Trophoblast cell (in vitro differentiated cells and primary cell): ENCODE data around the gene WDR7.

Experiments
- DNase-seq, 2 donors: peaks; one replicate each; pipeline ENCODE4 v3.0.0-alpha.2; 2016
- H2AFZ ChIP-seq: 2 replicates; pipeline ENCODE4 v1.6.1; 2013; ENCODE audit warnings: low read length, moderate library complexity, mild to moderate bottlenecking; ENCODE audit not compliant: insufficient read depth, poor library complexity
- H2AK5ac ChIP-seq: 2 replicates; pipeline ENCODE4 v1.6.1; 2013; ENCODE audit warnings: mild to moderate bottlenecking, low read length
- H2BK120ac ChIP-seq: 2 replicates; pipeline ENCODE4 v1.6.1; 2013; ENCODE audit warnings: low read length, mild to moderate bottlenecking, moderate library complexity; ENCODE audit not compliant: insufficient read depth, poor library complexity
- H2BK12ac ChIP-seq: 2 replicates; pipeline ENCODE4 v1.6.1; 2013; ENCODE audit warnings: mild to moderate bottlenecking, low read length, moderate library complexity
- H2BK5ac ChIP-seq: 2 replicates; pipeline ENCODE4 v1.6.1; 2013; ENCODE audit warnings: low read length, low read depth, moderate library complexity, mild to moderate bottlenecking; ENCODE audit not compliant: poor library complexity
- H3K14ac ChIP-seq: 2 replicates; pipeline ENCODE4 v1.6.1; 2013; ENCODE audit warnings: mild to moderate bottlenecking, low read length
- H3K18ac ChIP-seq: 2 replicates; pipeline ENCODE4 v1.6.1; 2013; ENCODE audit warnings: mild to moderate bottlenecking, low read length
- H3K23ac ChIP-seq: 2 replicates; pipeline ENCODE4 v1.6.1; 2013; ENCODE audit warnings: low read length
- H3K27ac ChIP-seq: 2 replicates; pipeline ENCODE4 v1.5.1; 2013; ENCODE audit warnings: low read depth, mild to moderate bottlenecking, inconsistent platforms, low read length, moderate library complexity
- H3K27me3 ChIP-seq: 2 replicates; pipeline ENCODE4 v1.6.1; 2013; ENCODE audit warnings: inconsistent platforms, mild to moderate bottlenecking, low read length, moderate library complexity; ENCODE audit not compliant: insufficient read depth
- H3K36me3 ChIP-seq, 2 experiments: 1 replicate in 1 of 2; 2 replicates in 1 of 2; pipeline ENCODE4 v1.6.1; 2013; ENCODE audit warnings: low read length in 2 of 2, mild to moderate bottlenecking in 2 of 2, moderate library complexity in 1 of 2; ENCODE audit not compliant: insufficient read depth in 2 of 2, control insufficient read depth in 1 of 2
- H3K4ac ChIP-seq: 2 replicates; pipeline ENCODE4 v1.6.1; 2013; ENCODE audit warnings: low read depth, mild to moderate bottlenecking, low read length, moderate library complexity
- H3K4me1 ChIP-seq, 2 experiments: 1 replicate in 1 of 2; 2 replicates in 1 of 2; pipeline ENCODE4 v1.6.1; 2013; ENCODE audit warnings: low read length in 2 of 2, mild to moderate bottlenecking in 2 of 2, moderate library complexity in 1 of 2; ENCODE audit not compliant: insufficient read depth in 2 of 2, control insufficient read depth in 1 of 2
- H3K4me2 ChIP-seq: 2 replicates; pipeline ENCODE4 v1.6.1; 2013; ENCODE audit warnings: inconsistent platforms, mild to moderate bottlenecking, low read length, moderate library complexity
- H3K4me3 ChIP-seq: 2 replicates; pipeline ENCODE4 v1.5.1; 2013; ENCODE audit warnings: mild to moderate bottlenecking, low read depth, low read length, inconsistent platforms
- H3K79me1 ChIP-seq: one replicate; pipeline ENCODE4 v1.6.1; 2013; ENCODE audit warnings: low read length
- H3K79me2 ChIP-seq: 2 replicates; pipeline ENCODE4 v1.6.1; 2013; ENCODE audit warnings: low read length, mild to moderate bottlenecking; ENCODE audit not compliant: control insufficient read depth, insufficient read depth, poor library complexity
- H3K9ac ChIP-seq: 2 replicates; pipeline ENCODE4 v1.6.1; 2013; ENCODE audit warnings: mild to moderate bottlenecking, low read length
- H3K9me3 ChIP-seq: 2 replicates; pipeline ENCODE4 v1.6.1; 2013; ENCODE audit warnings: low read depth, mild to moderate bottlenecking, control low read depth, inconsistent platforms, low read length; ENCODE audit not compliant: insufficient read depth
- H4K12ac ChIP-seq: 2 replicates; pipeline ENCODE4 v1.6.1; 2013; ENCODE audit warnings: low read depth, mild to moderate bottlenecking, low read length, moderate library complexity
- H4K8ac ChIP-seq: 2 replicates; pipeline ENCODE4 v1.6.1; 2013; ENCODE audit warnings: low read depth, mild to moderate bottlenecking, low read length, moderate library complexity
- H4K91ac ChIP-seq: one replicate; pipeline ENCODE4 v1.6.1; 2013; ENCODE audit warnings: low read depth, mild to moderate bottlenecking, low read length, moderate library complexity
- WGBS: extraction: QIAGEN DNeasy Blood & Tissue Kit; methylation state at CpG from one replicate; pipeline ENCODE4 v1.1.7; 2013; ENCODE audit warnings: missing lambda C conversion rate; ENCODE audit not compliant: insufficient read length, insufficient coverage; ENCODE audit errors: extremely low coverage; 5-methylcytosine and 5-hydroxymethylcytosine counted together

WDR7 gene

DNA sequence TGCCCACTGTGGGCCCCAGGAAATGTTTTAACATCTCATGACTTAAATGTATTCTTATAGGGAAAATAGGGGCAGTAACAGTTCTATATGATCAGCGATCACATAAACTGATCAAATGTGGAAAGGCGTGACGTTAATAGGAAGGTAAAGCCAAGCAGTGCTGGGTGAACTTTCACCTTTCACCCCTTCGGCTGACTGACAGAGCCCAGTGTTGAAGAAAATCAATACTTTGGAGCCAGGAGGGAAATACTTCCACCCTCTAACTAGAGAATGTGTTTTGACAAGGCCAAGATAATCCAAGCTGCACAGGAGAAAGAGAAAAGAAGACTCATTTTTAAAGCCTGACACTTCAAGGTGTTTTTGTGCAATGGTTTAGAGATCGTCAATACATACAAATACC is 379.3 kb downstream of the WDR7 start:
- H3K9me3 ChIP-seq: peaks cover 3% of the 10 kb centered on the region
- no peak overlapping the region for H2BK5ac ChIP-seq
- no peak overlapping the region for H2AFZ ChIP-seq
- H3K36me3 ChIP-seq: peaks cover 4 to 5% of the 10 kb centered on the region in 2 experiments
- H3K27ac ChIP-seq: no peak overlapping the region
- H3K79me1 ChIP-seq: no peaks in the 10 kb centered on the region
- no peaks in the 10 kb centered on the region for H3K4me1 ChIP-seq
- no peak overlapping the region for H3K4ac ChIP-seq
- WGBS: no CpG with 5 or more reads among the region's 5 CpGs
- no peak overlapping the region for H3K9ac ChIP-seq
- no peak overlapping the region for H3K18ac ChIP-seq
- DNase-seq: no peak
- no peaks in the 10 kb centered on the region for H3K79me2 ChIP-seq
- no peak overlapping the region for H3K4me2 ChIP-seq
- no peak overlapping the region for H4K91ac ChIP-seq
- H2BK120ac ChIP-seq: no peak overlapping the region
- H3K14ac ChIP-seq: no peak overlapping the region
- H2AK5ac ChIP-seq: no peak overlapping the region
- H4K8ac ChIP-seq: no peak overlapping the region
- no peak overlapping the region for H4K12ac ChIP-seq
- H3K27me3 ChIP-seq: no peaks in the 10 kb centered on the region
- H2BK12ac ChIP-seq: no peak overlapping the region
- no peak overlapping the region for H3K23ac ChIP-seq
- no peak overlapping the region for H3K4me3 ChIP-seq

DNA sequence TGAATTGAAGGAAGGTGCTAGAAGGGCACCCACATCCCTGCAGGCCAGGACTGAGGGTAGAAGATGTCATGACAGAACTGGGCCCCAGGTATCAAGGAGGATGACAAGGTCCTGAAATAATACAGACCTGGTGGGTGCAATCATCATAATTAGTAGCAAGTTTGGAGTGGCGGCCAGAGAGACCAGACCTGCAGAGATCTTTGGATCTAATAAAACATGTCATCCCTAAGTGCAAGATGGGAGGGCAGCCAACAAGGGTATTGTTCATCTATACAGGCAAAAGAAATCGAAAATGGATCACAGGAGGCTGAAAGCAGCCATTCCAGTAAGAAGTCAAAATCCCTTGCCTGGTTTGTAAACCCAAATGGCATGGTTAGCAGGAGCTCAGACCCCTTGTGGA is 384.4 kb downstream of the WDR7 start:
- Histone ChIP-seq H3K4ac (no peak overlapping the region), H3K18ac (no peak overlapping the region), H3K79me1 (no peaks in the 10 kb centered on the region), H3K9ac (no peak overlapping the region), H2BK5ac (no peak overlapping the region), H4K12ac (no peak overlapping the region), H3K14ac (no peak overlapping the region), H3K79me2 (no peaks in the 10 kb centered on the region), H3K23ac (no peak overlapping the region), H2BK120ac (no peak overlapping the region), H3K27ac (no peak overlapping the region), H3K4me3 (no peak overlapping the region), H3K4me1 (no peaks in the 10 kb centered on the region), H4K91ac (no peak overlapping the region), H2AK5ac (no peak overlapping the region), H3K36me3 (no peaks in the 10 kb centered on the region), H2AFZ (no peak overlapping the region), H2BK12ac (no peak overlapping the region), H3K27me3 (no peaks in the 10 kb centered on the region), H3K9me3 (peaks cover 2% of the 10 kb centered on the region), H4K8ac (no peak overlapping the region), H3K4me2 (no peak overlapping the region)
- no CpG with 5 or more reads among the region's 2 CpGs for WGBS
- DNase-seq: no peak

DNA sequence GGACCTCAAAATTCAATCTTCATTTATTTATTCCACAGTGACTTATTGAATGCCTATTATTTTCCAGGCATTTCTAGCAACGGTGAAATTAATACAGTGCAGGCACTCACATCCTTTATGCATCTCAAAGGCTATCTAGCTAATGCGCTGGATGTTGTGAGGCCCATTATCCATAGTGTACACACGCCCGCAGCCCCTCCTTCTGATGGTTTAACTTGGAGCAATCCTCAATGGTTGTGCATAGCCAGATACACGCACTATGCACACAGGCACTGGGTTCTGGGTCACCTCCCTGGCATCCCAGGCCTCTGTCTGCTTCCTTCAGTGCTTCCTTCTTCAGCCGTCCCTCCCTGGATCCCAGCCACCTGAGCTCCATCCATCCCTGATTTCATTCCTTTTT is 387.2 kb downstream of the WDR7 start:
- Histone ChIP-seq H3K27me3 (no peaks in the 10 kb centered on the region), H2AK5ac (no peak overlapping the region), H2BK120ac (no peak overlapping the region), H2BK12ac (no peak overlapping the region), H4K8ac (no peak overlapping the region), H3K9me3 (peaks cover 3% of the 10 kb centered on the region), H3K14ac (no peak overlapping the region), H3K79me2 (no peaks in the 10 kb centered on the region), H3K18ac (no peak overlapping the region), H3K4ac (no peak overlapping the region), H3K23ac (no peak overlapping the region), H3K4me3 (no peak overlapping the region), H3K4me2 (no peak overlapping the region), H3K4me1 (no peaks in the 10 kb centered on the region), H3K36me3 (no peaks in the 10 kb centered on the region), H2AFZ (no peak overlapping the region), H3K9ac (no peak overlapping the region), H3K27ac (no peak overlapping the region), H3K79me1 (no peaks in the 10 kb centered on the region), H4K91ac (no peak overlapping the region), H2BK5ac (no peak overlapping the region), H4K12ac (no peak overlapping the region)
- no CpG with 5 or more reads among the region's 6 CpGs for WGBS
- no peak for DNase-seq

DNA sequence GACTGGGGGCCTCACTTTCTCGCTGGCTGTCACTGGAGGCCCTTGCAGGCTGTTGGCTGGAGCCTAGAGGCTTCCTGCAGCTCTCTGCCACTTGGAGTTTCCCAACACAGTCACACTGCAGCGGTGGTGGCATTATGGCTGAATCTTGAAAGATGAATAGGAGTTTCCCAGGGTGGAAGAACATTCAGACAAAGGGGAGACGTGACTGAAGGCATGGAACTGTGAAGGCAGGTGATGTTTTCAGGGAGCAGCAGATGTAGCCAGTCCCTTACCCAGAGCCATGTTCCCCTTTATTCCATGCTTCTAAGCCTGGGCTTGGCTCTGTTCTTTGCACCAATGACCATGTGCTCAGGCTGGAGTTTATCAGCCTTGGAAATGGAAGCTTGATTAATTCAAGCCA is 389.0 kb downstream of the WDR7 start:
- Histone ChIP-seq H2BK12ac (no peak overlapping the region), H3K4me1 (no peaks in the 10 kb centered on the region), H3K18ac (no peak overlapping the region), H3K79me1 (no peaks in the 10 kb centered on the region), H3K9me3 (peaks cover 6% of the 10 kb centered on the region), H3K4me2 (no peak overlapping the region), H4K12ac (no peak overlapping the region), H2BK120ac (no peak overlapping the region), H3K27me3 (no peaks in the 10 kb centered on the region), H4K91ac (no peak overlapping the region), H3K27ac (no peak overlapping the region), H3K23ac (no peak overlapping the region), H3K14ac (no peak overlapping the region), H2AFZ (no peak overlapping the region), H3K9ac (no peak overlapping the region), H3K79me2 (no peaks in the 10 kb centered on the region), H3K36me3 (no peaks in the 10 kb centered on the region), H2BK5ac (no peak overlapping the region), H3K4ac (no peak overlapping the region), H4K8ac (no peak overlapping the region), H3K4me3 (no peak overlapping the region), H2AK5ac (no peak overlapping the region)
- WGBS: no CpG with 5 or more reads among the region's 3 CpGs
- no peak for DNase-seq
